Smooth muscle cell (in vitro differentiated cells): ENCODE data around the gene ANKRD16. TPM values are rescaled to one million over a fixed set of nuclear protein-coding genes. Genes with fewer than 3 reads are reported as not detected.
A peak's percentile ranks its signal among the peaks of the same experiment; 100 is the strongest.

Experiments used
- DNase-seq: peaks from one replicate; lab custom pipeline; 2025; ENCODE audit not compliant: unreplicated experiment; lab: John Stamatoyannopoulos, UW
- H2AFZ ChIP-seq: fragments of 200-600 bp; sonication (generic); 2 replicates; pipeline ENCODE4 v1.6.0; 2016; ENCODE audit warnings: antibody characterized with exemption, low read depth, mild to moderate bottlenecking
- H3F3A ChIP-seq: fragments of 200-600 bp; sonication (generic); 2 replicates; pipeline ENCODE4 v1.6.0; 2017; ENCODE audit warnings: antibody characterized with exemption, low read depth
- H3K27ac ChIP-seq: fragments of 200-600 bp; sonication (generic); 2 replicates; pipeline ENCODE4 v1.5.1; 2016; ENCODE audit warnings: low read depth, mild to moderate bottlenecking
- H3K27me3 ChIP-seq: fragments of 200-600 bp; sonication (generic); 2 replicates; pipeline ENCODE4 v1.6.1; 2016; ENCODE audit warnings: low read depth, mild to moderate bottlenecking
- H3K36me3 ChIP-seq: fragments of 200-600 bp; sonication (generic); 2 replicates; pipeline ENCODE4 v1.5.1; 2016; ENCODE audit warnings: low read depth
- H3K4me1 ChIP-seq: fragments of 200-600 bp; sonication (generic); 2 replicates; pipeline ENCODE4 v1.5.1; 2016; ENCODE audit warnings: low read depth
- H3K4me2 ChIP-seq: fragments of 200-600 bp; sonication (generic); 2 replicates; pipeline ENCODE4 v1.6.0; 2016; ENCODE audit warnings: mild to moderate bottlenecking
- H3K4me3 ChIP-seq: fragments of 200-600 bp; sonication (generic); 2 replicates; pipeline ENCODE4 v1.5.1; 2016; ENCODE audit warnings: mild to moderate bottlenecking
- H3K79me2 ChIP-seq: fragments of 200-600 bp; sonication (generic); 2 replicates; pipeline ENCODE4 v1.6.0; 2016; ENCODE audit warnings: low read depth, mild to moderate bottlenecking
- H3K9ac ChIP-seq: fragments of 200-600 bp; sonication (generic); 2 replicates; pipeline ENCODE4 v1.6.0; 2016; ENCODE audit warnings: low read depth
- H3K9me3 ChIP-seq: fragments of 200-600 bp; sonication (generic); replicated peaks from 2 replicates; pipeline ENCODE4 v1.5.1; 2016; ENCODE audit warnings: low read depth
- H4K20me1 ChIP-seq: fragments of 200-600 bp; sonication (generic); 2 replicates; pipeline ENCODE4 v1.6.0; 2016; ENCODE audit warnings: low read depth
- WGBS: methylation state at CpG from one replicate; pipeline ENCODE4 v1.1.7; 2016; ENCODE audit warnings: low lambda C conversion rate; 5-methylcytosine and 5-hydroxymethylcytosine counted together
- polyA plus RNA-seq: library from polyadenylated mRNA; unstranded; fragments of >200 nt; fragmentation: Nextera tagmentation; extraction: Ambion mirVana; gene quantifications from 2 replicates; pipeline ENCODE4 v1.2.1, GENCODE V29; 2016
- total RNA-seq: library from RNA; depleted of rRNA; stranded (reverse); fragments of >200 nt; gene quantifications from 2 replicates; pipeline ENCODE4 v1.2.3, GENCODE V29; 2014
- TF ChIP-seq, protein P1 (sequence below): fragments of 200-600 bp; sonication (generic); IDR thresholded peaks from 2 replicates; pipeline ENCODE4 v1.5.1; 2017; ENCODE audit warnings: borderline replicate concordance, mild to moderate bottlenecking, antibody characterized with exemption; ENCODE audit not compliant: insufficient read depth, poor library complexity, severe bottlenecking

Gene ANKRD16
- total and polyA plus RNA-seq, 2 experiments from 2014 or later, result 2.7 to 10.3 TPM

DNA sequence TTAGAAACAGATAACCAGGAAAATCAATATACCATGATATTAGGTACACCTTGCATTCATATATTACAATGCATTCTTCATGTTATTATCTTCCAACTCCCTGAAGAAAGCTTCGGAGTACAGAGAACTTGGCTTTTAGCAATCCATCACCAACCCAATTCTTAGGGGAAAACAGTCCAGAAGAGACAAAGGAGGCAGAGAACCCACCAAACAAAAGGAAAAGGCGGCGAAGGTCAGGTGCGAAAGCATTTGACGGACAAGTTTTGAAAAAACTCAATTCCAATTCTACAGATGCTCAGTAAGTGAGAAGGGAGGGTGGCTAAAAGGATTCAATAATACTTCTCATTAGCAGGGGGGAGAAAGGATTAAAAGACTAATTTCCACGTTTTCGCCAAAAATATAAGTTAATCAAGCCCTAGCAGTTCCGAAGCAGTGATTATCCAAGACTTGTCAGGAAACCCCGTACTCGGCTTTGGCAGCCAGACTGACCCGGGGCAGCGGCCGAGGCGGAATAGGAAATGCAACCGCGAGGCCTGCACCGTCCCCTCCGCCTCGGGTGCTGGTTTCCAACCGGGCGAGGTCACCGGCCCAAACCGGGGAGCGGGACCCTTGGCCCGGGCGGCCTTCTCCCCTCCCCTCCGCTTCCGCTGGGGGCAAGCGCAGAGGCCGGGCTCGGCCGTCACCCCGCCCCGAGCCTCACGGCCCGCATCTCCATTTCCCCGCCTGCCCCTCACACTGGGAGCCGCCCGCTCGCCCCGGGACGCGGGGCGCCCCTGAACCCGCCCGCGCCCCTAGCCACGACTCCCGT lies 77.2 kb downstream of the ANKRD16 start:
- Histone ChIP-seq H3K9ac (peak overlapping the region; percentile 96), H3F3A (no peaks in the 10 kb centered on the region), H4K20me1 (peaks cover 52% of the 10 kb centered on the region), H3K27me3 (no peaks in the 10 kb centered on the region), H3K4me2 (peak overlapping the region; percentile 100), H3K9me3 (no peaks in the 10 kb centered on the region), H2AFZ (peak overlapping the region; percentile 81), H3K4me3 (peak overlapping the region; percentile 98), H3K79me2 (peaks cover 64% of the 10 kb centered on the region), H3K27ac (peak overlapping the region; percentile 93), H3K4me1 (peaks cover 23% of the 10 kb centered on the region), H3K36me3 (no peaks in the 10 kb centered on the region)
- peak; percentile 48 for DNase-seq
- TF ChIP-seq, protein P1, sequence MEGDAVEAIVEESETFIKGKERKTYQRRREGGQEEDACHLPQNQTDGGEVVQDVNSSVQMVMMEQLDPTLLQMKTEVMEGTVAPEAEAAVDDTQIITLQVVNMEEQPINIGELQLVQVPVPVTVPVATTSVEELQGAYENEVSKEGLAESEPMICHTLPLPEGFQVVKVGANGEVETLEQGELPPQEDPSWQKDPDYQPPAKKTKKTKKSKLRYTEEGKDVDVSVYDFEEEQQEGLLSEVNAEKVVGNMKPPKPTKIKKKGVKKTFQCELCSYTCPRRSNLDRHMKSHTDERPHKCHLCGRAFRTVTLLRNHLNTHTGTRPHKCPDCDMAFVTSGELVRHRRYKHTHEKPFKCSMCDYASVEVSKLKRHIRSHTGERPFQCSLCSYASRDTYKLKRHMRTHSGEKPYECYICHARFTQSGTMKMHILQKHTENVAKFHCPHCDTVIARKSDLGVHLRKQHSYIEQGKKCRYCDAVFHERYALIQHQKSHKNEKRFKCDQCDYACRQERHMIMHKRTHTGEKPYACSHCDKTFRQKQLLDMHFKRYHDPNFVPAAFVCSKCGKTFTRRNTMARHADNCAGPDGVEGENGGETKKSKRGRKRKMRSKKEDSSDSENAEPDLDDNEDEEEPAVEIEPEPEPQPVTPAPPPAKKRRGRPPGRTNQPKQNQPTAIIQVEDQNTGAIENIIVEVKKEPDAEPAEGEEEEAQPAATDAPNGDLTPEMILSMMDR, result no peak
- 1% methylated on average over 29 of the region's 49 CpGs for WGBS

Other genes starting within 250 kb of the ANKRD16 start
- 12.6 and 22.6 TPM in 2 replicates for gene ASB13, start 223.3 kb downstream of the ANKRD16 start, total RNA-seq
- 26.4 and 34.7 TPM in 2 replicates for gene ASB13, start 223.3 kb downstream of the ANKRD16 start, polyA plus RNA-seq
- gene TASOR2, start 205.1 kb downstream of the ANKRD16 start, total RNA-seq, result 123 and 132 TPM in 2 replicates
- 15.4 and 24.3 TPM in 2 replicates for gene TASOR2, start 205.1 kb downstream of the ANKRD16 start, polyA plus RNA-seq
- gene GDI2, start 76.5 kb downstream of the ANKRD16 start, total RNA-seq, result 334 and 400 TPM in 2 replicates
- gene GDI2, start 76.5 kb downstream of the ANKRD16 start, polyA plus RNA-seq, result 172 and 186 TPM in 2 replicates
- gene FBH1, start 350 bp upstream of the ANKRD16 start, total RNA-seq, result 58.2 and 70.0 TPM in 2 replicates
- gene FBH1, start 350 bp upstream of the ANKRD16 start, polyA plus RNA-seq, result 68.4 and 84.2 TPM in 2 replicates
- gene IL15RA, start 87.7 kb upstream of the ANKRD16 start, total RNA-seq, result 0.54 TPM in 1 of 2 replicates, not detected in the other
- gene IL15RA, start 87.7 kb upstream of the ANKRD16 start, polyA plus RNA-seq, result 0.23 and 1.3 TPM in 2 replicates
- not detected in 2 replicates for gene IL2RA, start 172.5 kb upstream of the ANKRD16 start, total RNA-seq
- gene IL2RA, start 172.5 kb upstream of the ANKRD16 start, polyA plus RNA-seq, result not detected in 2 replicates
- 20.0 and 37.0 TPM in 2 replicates for gene RBM17, start 199.1 kb upstream of the ANKRD16 start, total RNA-seq
- gene RBM17, start 199.1 kb upstream of the ANKRD16 start, polyA plus RNA-seq, result 68.3 and 81.2 TPM in 2 replicates